Esophagus (tissue), 2 donors: Measurements from ENCODE around the gene CPNE4. TPM values are rescaled to one million over a fixed set of nuclear protein-coding genes. Genes with fewer than 3 reads are reported as not detected.

Experiments
- H3K27ac ChIP-seq, 2 donors: one replicate each; pipeline ENCODE4 v1.5.1; 2013; ENCODE audit warnings: low read depth in 2 of 2, mild to moderate bottlenecking in 2 of 2, inconsistent platforms in 1 of 2, low read length in 1 of 2, moderate library complexity in 1 of 2
- H3K27me3 ChIP-seq, 2 donors: one replicate each; pipeline ENCODE4 v1.6.1; 2013; ENCODE audit warnings: low read length in 2 of 2, control low read depth in 1 of 2, mild to moderate bottlenecking in 1 of 2; ENCODE audit not compliant: insufficient read depth in 2 of 2, control insufficient read depth in 1 of 2
- H3K36me3 ChIP-seq, 2 donors: one replicate each; pipeline ENCODE4 v1.6.1; 2013; ENCODE audit warnings: low read length in 1 of 2; ENCODE audit not compliant: control insufficient read depth in 2 of 2, insufficient read depth in 2 of 2
- H3K4me1 ChIP-seq, 2 donors: one replicate each; pipeline ENCODE4 v1.6.1; 2013; ENCODE audit warnings: low read length in 1 of 2; ENCODE audit not compliant: control insufficient read depth in 2 of 2, insufficient read depth in 2 of 2
- H3K4me3 ChIP-seq, 2 donors: one replicate each; pipeline ENCODE4 v1.5.1; 2013; ENCODE audit warnings: low read length in 2 of 2, mild to moderate bottlenecking in 2 of 2, low read depth in 1 of 2, moderate library complexity in 1 of 2
- H3K9me3 ChIP-seq, 2 donors: one replicate each; pipeline ENCODE4 v1.6.1; 2013; ENCODE audit warnings: mild to moderate bottlenecking in 2 of 2, low read depth in 1 of 2, low read length in 1 of 2, moderate library complexity in 1 of 2; ENCODE audit not compliant: control insufficient read depth in 2 of 2, insufficient read depth in 1 of 2
- WGBS, 2 donors: extraction: QIAGEN DNeasy Blood & Tissue Kit; methylation state at CpG; one replicate each; pipeline ENCODE4 v1.1.7; 2013; 5-methylcytosine and 5-hydroxymethylcytosine counted together
- polyA plus RNA-seq, 2 donors: library from polyadenylated mRNA; stranded (reverse); fragments of 200-250 nt; gene quantifications; one replicate each; pipeline ENCODE4 v1.2.3, GENCODE V29; 2013
- donor health status: healthy with polysubstance abuse.
- donor health status: Bipolar disorder and iron deficiency.

The CPNE4 gene
- polyA plus RNA-seq, 2 donors, result 0.05 to 0.08 TPM

DNA sequence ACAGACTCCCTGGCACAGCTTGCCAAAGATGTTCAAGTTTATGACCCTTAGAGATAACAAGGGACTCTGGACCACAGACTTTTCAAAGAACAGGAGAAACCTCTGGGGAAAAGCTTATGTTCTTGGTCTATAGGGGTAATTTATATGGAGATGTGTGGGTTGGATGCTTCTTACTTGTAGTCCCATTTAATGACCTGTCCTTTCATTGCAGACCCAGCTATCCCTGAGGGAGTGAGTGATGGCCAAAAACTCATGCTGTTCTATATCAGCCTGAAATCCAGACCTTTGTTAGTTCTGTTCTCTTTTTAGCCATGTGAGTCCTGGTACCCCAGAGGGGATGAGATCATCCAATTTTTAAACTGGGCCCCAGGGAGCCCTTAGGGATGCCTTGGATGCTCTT is 488.4 kb downstream of the CPNE4 start:
- no peaks in the 10 kb centered on the region for H3K36me3 ChIP-seq
- no peak overlapping the region for H3K4me3 ChIP-seq
- no peak overlapping the region for H3K27ac ChIP-seq
- no peaks in the 10 kb centered on the region for H3K4me1 ChIP-seq
- H3K27me3 ChIP-seq, result no peaks in the 10 kb centered on the region
- no peaks in the 10 kb centered on the region for H3K9me3 ChIP-seq

DNA sequence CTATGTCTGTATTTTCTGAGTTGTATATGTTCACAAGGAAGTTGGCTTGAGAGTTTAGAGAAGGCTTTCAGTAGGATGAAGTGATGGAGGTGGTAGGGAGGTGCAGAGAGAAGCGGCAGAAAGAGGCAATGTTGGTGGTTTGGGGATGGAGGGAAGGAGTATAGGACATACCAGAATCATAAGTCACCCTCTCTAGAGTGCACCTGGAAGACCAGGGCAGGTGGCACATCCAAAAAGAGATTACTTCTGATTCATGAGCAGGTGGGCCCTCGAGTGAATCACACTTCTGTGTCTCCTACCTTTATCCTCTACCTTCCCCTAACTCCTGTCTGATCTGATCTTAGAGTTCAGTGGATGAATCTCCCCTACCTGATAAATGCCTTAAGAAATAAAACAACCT is 490.3 kb downstream of the CPNE4 start:
- Histone ChIP-seq H3K4me3 (no peak overlapping the region), H3K9me3 (no peaks in the 10 kb centered on the region), H3K4me1 (no peaks in the 10 kb centered on the region), H3K27ac (no peak overlapping the region), H3K36me3 (no peaks in the 10 kb centered on the region), H3K27me3 (no peaks in the 10 kb centered on the region)
- WGBS, 2 donors, result 58 to 73% methylated on average over 2 of the region's 2 CpGs

DNA sequence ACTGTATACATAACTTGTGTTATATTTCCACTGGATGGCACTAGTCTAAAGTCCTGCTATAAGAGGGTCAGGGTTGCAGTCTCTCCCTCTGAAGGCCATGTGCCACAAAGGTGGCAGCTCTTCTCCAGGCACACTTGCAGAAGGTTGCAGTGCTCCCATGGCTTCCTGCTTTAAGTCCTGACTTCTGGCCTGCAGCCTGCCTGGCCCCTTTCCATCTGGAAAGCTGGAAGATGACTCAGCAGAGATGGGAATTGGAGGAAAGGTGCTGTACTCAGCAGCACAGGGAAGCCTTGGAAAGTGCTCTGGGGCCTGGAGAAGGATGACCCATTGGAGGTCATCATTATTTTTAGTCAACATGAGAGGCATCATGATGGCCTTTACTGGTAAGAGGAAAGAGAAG is 491.1 kb downstream of the CPNE4 start:
- Histone ChIP-seq H3K9me3 (no peaks in the 10 kb centered on the region), H3K36me3 (no peaks in the 10 kb centered on the region), H3K4me1 (no peaks in the 10 kb centered on the region), H3K27me3 (no peaks in the 10 kb centered on the region), H3K27ac (no peak overlapping the region), H3K4me3 (no peak overlapping the region)

DNA sequence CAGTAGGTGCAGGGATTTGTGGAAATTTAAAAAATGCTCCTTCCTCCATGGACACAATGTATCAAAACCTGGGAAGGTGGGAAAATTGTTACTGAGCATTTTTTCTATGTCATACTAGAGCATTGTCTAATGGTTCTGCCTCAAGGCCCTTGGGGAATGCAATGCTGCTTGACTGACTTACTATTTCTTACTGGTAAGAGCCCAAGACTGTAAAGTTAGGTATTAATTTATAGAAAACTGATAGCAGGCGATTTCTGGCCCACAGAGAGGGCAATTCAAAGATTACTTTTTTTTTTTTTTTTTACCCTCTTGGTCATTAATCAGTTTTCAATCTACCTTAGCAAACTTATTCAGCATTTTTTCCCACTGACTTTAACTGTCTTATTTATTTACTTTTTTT is 493.5 kb downstream of the CPNE4 start:
- no peaks in the 10 kb centered on the region for H3K9me3 ChIP-seq
- H3K27ac ChIP-seq, result no peak overlapping the region
- H3K36me3 ChIP-seq, result no peaks in the 10 kb centered on the region
- H3K4me1 ChIP-seq, result no peaks in the 10 kb centered on the region
- H3K27me3 ChIP-seq, result no peaks in the 10 kb centered on the region
- WGBS, 2 donors, result 75 to 83% methylated on average over 1 of the region's 1 CpG
- H3K4me3 ChIP-seq, result no peak overlapping the region

DNA sequence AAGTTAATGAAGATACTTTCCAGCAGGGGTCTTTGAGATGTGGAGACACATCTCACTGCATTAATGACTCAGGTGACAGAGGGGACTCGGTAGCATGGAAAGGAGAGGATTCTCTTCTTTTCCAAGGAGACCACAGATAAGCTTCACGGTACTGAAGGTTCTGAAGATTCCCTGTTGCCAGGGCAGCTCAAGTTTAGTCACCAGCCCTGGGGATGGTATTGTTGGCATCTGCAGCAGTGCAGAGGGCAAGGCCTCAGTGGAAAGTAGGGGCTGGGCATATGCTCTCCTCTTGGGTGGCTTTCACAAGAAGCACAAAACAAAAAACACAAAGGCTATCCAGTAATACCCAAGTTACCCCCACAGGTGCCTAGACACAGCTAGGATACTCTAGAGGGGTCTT is 494.0 kb downstream of the CPNE4 start:
- Histone ChIP-seq H3K27me3 (no peaks in the 10 kb centered on the region), H3K4me1 (no peaks in the 10 kb centered on the region), H3K27ac (no peak overlapping the region), H3K36me3 (no peaks in the 10 kb centered on the region), H3K4me3 (no peak overlapping the region), H3K9me3 (no peaks in the 10 kb centered on the region)
- 68 to 75% methylated on average over 2 of the region's 2 CpGs for WGBS, 2 donors

DNA sequence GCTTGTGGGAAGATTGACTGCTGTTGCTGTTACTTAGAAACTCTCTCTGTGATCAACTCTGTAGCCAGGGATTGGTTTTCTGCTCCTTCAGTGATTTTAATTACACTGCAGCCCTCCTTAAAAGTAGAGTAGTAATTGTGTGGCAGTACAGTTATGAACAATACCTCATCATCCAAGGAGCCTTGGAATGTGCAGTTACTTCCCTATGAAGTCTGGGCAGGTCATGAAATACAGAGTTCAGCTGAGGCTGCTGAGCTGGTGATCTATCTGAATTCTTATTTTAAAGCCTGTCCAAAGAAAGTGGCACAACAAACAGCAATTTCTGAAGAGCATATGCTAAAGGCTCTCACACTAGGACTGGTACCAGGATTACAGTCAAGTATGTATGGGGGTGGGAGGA is 494.7 kb downstream of the CPNE4 start:
- no peak overlapping the region for H3K4me3 ChIP-seq
- no peak overlapping the region for H3K27ac ChIP-seq
- H3K9me3 ChIP-seq, result no peaks in the 10 kb centered on the region
- H3K36me3 ChIP-seq, result no peaks in the 10 kb centered on the region
- H3K27me3 ChIP-seq, result no peaks in the 10 kb centered on the region
- no peaks in the 10 kb centered on the region for H3K4me1 ChIP-seq

DNA sequence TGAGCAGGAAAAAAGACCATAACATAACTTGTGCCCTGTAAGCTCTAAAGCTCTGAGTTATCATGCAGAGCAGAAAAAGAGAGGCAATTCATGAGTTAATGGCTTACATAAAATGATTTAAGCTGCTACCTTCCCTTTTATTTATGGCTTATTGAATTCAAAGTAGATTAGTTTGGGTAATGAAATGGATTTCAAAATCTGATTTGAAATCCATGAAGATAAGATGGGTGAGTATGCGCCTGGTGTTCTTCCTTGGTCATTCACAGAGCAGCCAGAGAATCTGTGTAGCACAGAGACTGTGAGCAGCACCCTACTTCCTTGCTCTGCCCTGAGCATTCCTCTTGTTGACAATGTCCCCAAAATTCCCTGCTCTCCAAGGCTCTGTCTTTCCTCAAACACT is 495.8 kb downstream of the CPNE4 start:
- Histone ChIP-seq H3K4me1 (no peaks in the 10 kb centered on the region), H3K36me3 (no peaks in the 10 kb centered on the region), H3K4me3 (no peak overlapping the region), H3K27ac (no peak overlapping the region), H3K27me3 (no peaks in the 10 kb centered on the region), H3K9me3 (no peaks in the 10 kb centered on the region)
- 95 to 96% methylated on average over 1 of the region's 1 CpG for WGBS, 2 donors

DNA sequence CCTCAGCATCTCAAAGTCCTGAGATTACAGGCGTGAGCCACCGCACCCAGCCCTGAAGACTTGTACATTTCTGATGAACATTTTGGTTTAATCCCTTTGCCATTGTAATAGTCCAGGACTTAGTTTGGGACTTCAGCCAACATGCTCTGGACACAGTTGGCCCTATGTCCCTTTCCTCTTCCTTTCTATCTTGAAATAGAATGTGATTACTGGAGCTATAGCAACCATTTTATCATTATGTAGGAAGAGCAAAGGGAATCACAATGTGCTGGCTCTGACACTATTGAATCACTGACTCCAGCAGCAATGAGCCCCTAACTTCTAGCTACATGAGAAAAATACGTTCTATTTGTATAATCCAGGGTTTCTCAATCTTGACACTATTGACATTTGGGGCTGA is 497.3 kb downstream of the CPNE4 start:
- Histone ChIP-seq H3K9me3 (no peaks in the 10 kb centered on the region), H3K27me3 (no peaks in the 10 kb centered on the region), H3K4me1 (no peaks in the 10 kb centered on the region), H3K27ac (no peak overlapping the region), H3K4me3 (no peak overlapping the region), H3K36me3 (no peaks in the 10 kb centered on the region)
- WGBS, 2 donors, result 88 to 94% methylated on average over 3 of the region's 3 CpGs

DNA sequence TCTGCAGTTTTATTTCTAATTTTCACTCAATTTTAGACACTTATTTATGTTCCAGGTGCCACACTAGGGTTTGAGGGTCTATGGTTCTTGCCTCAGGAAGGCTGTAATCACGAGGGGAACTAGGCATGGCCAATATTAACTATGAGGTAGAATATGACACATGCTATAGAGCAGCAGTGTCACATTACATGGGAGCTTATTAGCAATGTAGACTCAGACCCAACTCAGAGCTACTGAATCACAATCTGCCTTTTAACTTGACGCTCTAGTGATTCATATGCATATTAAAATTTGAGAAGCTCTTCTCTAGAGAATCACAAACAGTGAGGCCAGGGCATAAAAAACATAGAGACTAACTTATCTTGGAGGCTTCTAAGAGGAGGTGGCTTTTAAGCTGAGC is 499.2 kb downstream of the CPNE4 start:
- WGBS, 2 donors, result 36 to 43% methylated on average over 2 of the region's 2 CpGs
- no peaks in the 10 kb centered on the region for H3K4me1 ChIP-seq

DNA sequence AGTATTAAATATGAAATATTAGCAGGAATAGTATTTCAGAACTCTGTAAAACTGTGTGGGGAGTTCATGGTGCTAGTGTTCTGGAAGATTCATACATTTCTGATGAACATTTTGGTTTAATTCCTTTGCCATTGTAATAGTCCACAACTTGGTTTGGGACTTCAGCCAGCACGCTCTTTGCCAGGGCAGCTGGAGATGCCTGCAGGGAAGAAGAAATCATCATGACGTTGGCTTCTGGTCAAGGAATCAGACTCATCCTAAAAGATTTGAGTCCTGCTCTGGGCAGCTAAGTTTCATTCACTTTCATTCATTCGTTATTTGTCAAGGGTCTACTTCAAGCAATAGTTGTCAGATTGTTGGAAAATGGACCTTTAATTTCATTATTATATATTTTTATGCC is 499.7 kb downstream of the CPNE4 start:
- WGBS, 2 donors, result 40 to 62% methylated on average over 3 of the region's 3 CpGs
- H3K36me3 ChIP-seq, result no peaks in the 10 kb centered on the region
- no peaks in the 10 kb centered on the region for H3K27me3 ChIP-seq
- no peaks in the 10 kb centered on the region for H3K9me3 ChIP-seq
- no peak overlapping the region for H3K4me3 ChIP-seq
- H3K4me1 ChIP-seq, result no peaks in the 10 kb centered on the region
- H3K27ac ChIP-seq, result no peak overlapping the region

More for the DNA sequence above, 499.2 kb downstream of the CPNE4 start:
- H3K36me3 ChIP-seq, result no peaks in the 10 kb centered on the region
- H3K4me3 ChIP-seq, result no peak overlapping the region
- H3K27ac ChIP-seq, result no peak overlapping the region
- no peaks in the 10 kb centered on the region for H3K27me3 ChIP-seq
- no peaks in the 10 kb centered on the region for H3K9me3 ChIP-seq
